Measurements from ENCODE around the gene OR2T10. TPM values are rescaled to one million over a fixed set of nuclear protein-coding genes. Genes with fewer than 3 reads are reported as not detected.

OR2T10 gene
- total and polyA plus RNA-seq, 4 donors, result not detected

DNA sequence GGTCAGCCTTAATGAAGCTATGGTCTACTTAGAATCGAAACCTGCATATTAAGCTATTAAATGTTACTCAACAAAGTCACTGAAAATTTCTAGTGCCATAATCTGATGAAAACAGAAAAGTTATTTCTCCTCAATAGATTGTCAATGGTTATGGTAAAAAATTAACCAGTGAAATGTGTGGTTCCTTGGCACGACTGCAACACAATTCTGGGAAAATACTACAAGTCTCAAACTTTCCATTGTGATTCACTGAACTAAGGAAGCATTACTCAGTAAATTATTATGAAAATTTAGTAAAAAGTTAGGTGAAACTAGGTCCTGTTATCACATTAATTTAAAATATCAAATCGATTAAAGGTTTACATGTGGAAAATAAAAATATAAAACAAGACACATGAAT is 12.8 kb upstream of the OR2T10 start:
- 52 to 61% methylated on average over 3 of the region's 3 CpGs for WGBS, 2 donors
- Histone ChIP-seq H3K4me1 (ENCODE audit: control insufficient read depth in 5 of 5, insufficient read depth in 5 of 5, low read length in 5 of 5) (no peaks in the 10 kb centered on the region), H3K27ac (ENCODE audit: low read depth in 1 of 2, low read length in 1 of 2) (no peak overlapping the region), H3K9me3 (ENCODE audit: control insufficient read depth in 4 of 4, insufficient read depth in 3 of 4, low read length in 3 of 4) (no peaks in the 10 kb centered on the region), H3K9ac (ENCODE audit: insufficient read depth in 1 of 2, low read length in 2 of 2) (no peak overlapping the region), H3K4me3 (no peak overlapping the region), H3K36me3 (ENCODE audit: control insufficient read depth in 4 of 4, insufficient read depth in 4 of 4, low read length in 4 of 4) (no peaks in the 10 kb centered on the region), H3K27me3 (ENCODE audit: control insufficient read depth in 3 of 3, insufficient read depth in 3 of 3, low read length in 2 of 3) (no peaks in the 10 kb centered on the region)
- DNase-seq, result no peak
- TF ChIP-seq, protein P1, sequence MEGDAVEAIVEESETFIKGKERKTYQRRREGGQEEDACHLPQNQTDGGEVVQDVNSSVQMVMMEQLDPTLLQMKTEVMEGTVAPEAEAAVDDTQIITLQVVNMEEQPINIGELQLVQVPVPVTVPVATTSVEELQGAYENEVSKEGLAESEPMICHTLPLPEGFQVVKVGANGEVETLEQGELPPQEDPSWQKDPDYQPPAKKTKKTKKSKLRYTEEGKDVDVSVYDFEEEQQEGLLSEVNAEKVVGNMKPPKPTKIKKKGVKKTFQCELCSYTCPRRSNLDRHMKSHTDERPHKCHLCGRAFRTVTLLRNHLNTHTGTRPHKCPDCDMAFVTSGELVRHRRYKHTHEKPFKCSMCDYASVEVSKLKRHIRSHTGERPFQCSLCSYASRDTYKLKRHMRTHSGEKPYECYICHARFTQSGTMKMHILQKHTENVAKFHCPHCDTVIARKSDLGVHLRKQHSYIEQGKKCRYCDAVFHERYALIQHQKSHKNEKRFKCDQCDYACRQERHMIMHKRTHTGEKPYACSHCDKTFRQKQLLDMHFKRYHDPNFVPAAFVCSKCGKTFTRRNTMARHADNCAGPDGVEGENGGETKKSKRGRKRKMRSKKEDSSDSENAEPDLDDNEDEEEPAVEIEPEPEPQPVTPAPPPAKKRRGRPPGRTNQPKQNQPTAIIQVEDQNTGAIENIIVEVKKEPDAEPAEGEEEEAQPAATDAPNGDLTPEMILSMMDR (IDR thresholded peaks at IDR 0.05; ENCODE audit: control extremely low read depth, extremely low read depth), result no peak
- no peak for ATAC-seq (ENCODE audit: insufficient read depth, low FRiP score)

GRCh38 chr1:248599396-248599795 is 1.9 kb upstream of the OR2T10 start:
- TF ChIP-seq, protein P1 (IDR thresholded peaks at IDR 0.05; ENCODE audit: control extremely low read depth, extremely low read depth), result no peak
- no peaks in the 10 kb centered on the region for H3K27me3 ChIP-seq (ENCODE audit: control insufficient read depth in 3 of 3, insufficient read depth in 3 of 3, low read length in 2 of 3)
- no peak overlapping the region for H3K4me3 ChIP-seq
- DNase-seq, result no peak
- H3K36me3 ChIP-seq (ENCODE audit: control insufficient read depth in 4 of 4, insufficient read depth in 4 of 4, low read length in 4 of 4), result no peaks in the 10 kb centered on the region
- ATAC-seq (ENCODE audit: insufficient read depth, low FRiP score), result no peak
- no peak overlapping the region for H3K9ac ChIP-seq (ENCODE audit: insufficient read depth in 1 of 2, low read length in 2 of 2)
- no peaks in the 10 kb centered on the region for H3K9me3 ChIP-seq (ENCODE audit: control insufficient read depth in 4 of 4, insufficient read depth in 3 of 4, low read length in 3 of 4)
- 78 to 92% methylated on average over 8 of the region's 8 CpGs for WGBS, 2 donors
- H3K4me1 ChIP-seq (ENCODE audit: control insufficient read depth in 5 of 5, insufficient read depth in 5 of 5, low read length in 5 of 5), result no peaks in the 10 kb centered on the region
- H3K27ac ChIP-seq (ENCODE audit: low read depth in 1 of 2, low read length in 1 of 2), result no peak overlapping the region

DNA sequence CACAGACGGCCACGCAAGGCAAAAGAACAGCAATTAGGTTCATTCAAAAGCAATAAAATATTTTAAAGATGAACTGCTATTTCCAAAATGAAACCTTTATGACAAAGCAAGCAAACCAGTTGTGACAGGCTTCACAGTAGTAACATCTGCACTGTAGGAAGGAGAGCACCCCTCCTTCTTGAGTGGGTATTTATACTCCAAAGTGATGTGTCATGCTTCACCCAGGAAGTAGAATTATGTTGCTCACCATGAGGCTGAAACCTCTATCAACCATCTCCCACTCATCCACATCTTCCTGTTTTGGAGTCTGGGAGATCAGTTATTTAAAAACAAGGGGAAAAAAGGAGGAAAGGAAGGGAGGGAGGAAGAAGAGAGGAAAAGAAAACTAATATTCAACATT is 885 bp downstream of the OR2T10 start:
- 77 to 78% methylated on average over 2 of the region's 2 CpGs for WGBS, 2 donors
- Histone ChIP-seq H3K4me1 (ENCODE audit: control insufficient read depth in 5 of 5, insufficient read depth in 5 of 5, low read length in 5 of 5) (no peaks in the 10 kb centered on the region), H3K9me3 (ENCODE audit: control insufficient read depth in 4 of 4, insufficient read depth in 3 of 4, low read length in 3 of 4) (peaks cover 0 to 3% (median 0%) of the 10 kb centered on the region in 4 donors), H3K36me3 (ENCODE audit: control insufficient read depth in 4 of 4, insufficient read depth in 4 of 4, low read length in 4 of 4) (no peaks in the 10 kb centered on the region), H3K9ac (ENCODE audit: insufficient read depth in 1 of 2, low read length in 2 of 2) (no peak overlapping the region), H3K27ac (ENCODE audit: low read depth in 1 of 2, low read length in 1 of 2) (no peak overlapping the region), H3K4me3 (no peak overlapping the region), H3K27me3 (ENCODE audit: control insufficient read depth in 3 of 3, insufficient read depth in 3 of 3, low read length in 2 of 3) (no peaks in the 10 kb centered on the region)
- TF ChIP-seq, protein P1 (IDR thresholded peaks at IDR 0.05; ENCODE audit: control extremely low read depth, extremely low read depth), result no peak
- DNase-seq (no peak), ATAC-seq (ENCODE audit: insufficient read depth, low FRiP score) (no peak)

GRCh38 chr1:248593226-248593625 is 4.3 kb downstream of the OR2T10 start:
- TF ChIP-seq, protein P1 (IDR thresholded peaks at IDR 0.05; ENCODE audit: control extremely low read depth, extremely low read depth), result no peak
- no peak overlapping the region for H3K27ac ChIP-seq (ENCODE audit: low read depth in 1 of 2, low read length in 1 of 2)
- no peaks in the 10 kb centered on the region for H3K27me3 ChIP-seq (ENCODE audit: control insufficient read depth in 3 of 3, insufficient read depth in 3 of 3, low read length in 2 of 3)
- H3K9ac ChIP-seq (ENCODE audit: insufficient read depth in 1 of 2, low read length in 2 of 2), result no peak overlapping the region
- H3K4me3 ChIP-seq, result no peak overlapping the region
- ATAC-seq (ENCODE audit: insufficient read depth, low FRiP score) (no peak), DNase-seq (no peak)
- H3K36me3 ChIP-seq (ENCODE audit: control insufficient read depth in 4 of 4, insufficient read depth in 4 of 4, low read length in 4 of 4), result no peaks in the 10 kb centered on the region
- no peaks in the 10 kb centered on the region for H3K4me1 ChIP-seq (ENCODE audit: control insufficient read depth in 5 of 5, insufficient read depth in 5 of 5, low read length in 5 of 5)
- peaks cover 0 to 5% (median 0%) of the 10 kb centered on the region in 4 donors for H3K9me3 ChIP-seq (ENCODE audit: control insufficient read depth in 4 of 4, insufficient read depth in 3 of 4, low read length in 3 of 4)
- WGBS, 2 donors, result 85 to 94% methylated on average over 5 of the region's 5 CpGs

Data from lung (tissue), 12 donors.